SK-N-SH treated with all-trans-retinoic acid at 6 μM for 48 hours (cell line): Measurements from ENCODE around the gene MTAP.

ENCODE experiments used
- ATAC-seq: fragments of 200-7000 bp; cut with Tn5 transposase; 3 replicates; pipeline ENCODE4 v1.9.1; 2020; ENCODE audit warnings: mild to moderate bottlenecking, moderate library complexity
- ARNTL ChIP-seq: fragments of 450-650 bp; formaldehyde crosslinking; IDR thresholded peaks from 2 replicates; pipeline ENCODE4 v1.5.0; 2020; ENCODE audit warnings: low read depth, mild to moderate bottlenecking, moderate library complexity, borderline replicate concordance
- BACH2 ChIP-seq: fragments of 250-450 bp; sonication (Bioruptor Pico); IDR thresholded peaks from 2 replicates; pipeline ENCODE4 v1.9.0; 2021; ENCODE audit warnings: mild to moderate bottlenecking, borderline replicate concordance
- CSDC2 ChIP-seq: fragments of 250-450 bp; sonication (Bioruptor Pico); IDR thresholded peaks from 2 replicates; pipeline ENCODE4 v1.5.0; 2020; ENCODE audit warnings: mild to moderate bottlenecking, moderate library complexity
- ESRRG ChIP-seq: fragments of 250-450 bp; sonication (Bioruptor Pico); IDR thresholded peaks from 2 replicates; pipeline ENCODE4 v1.6.1; 2021; ENCODE audit warnings: mild to moderate bottlenecking
- GLIS3 ChIP-seq: fragments of 250-450 bp; sonication (Bioruptor Pico); IDR thresholded peaks from 2 replicates; pipeline ENCODE4 v1.5.0; 2020; ENCODE audit warnings: mild to moderate bottlenecking, moderate library complexity
- ISL1 ChIP-seq: fragments of 250-450 bp; sonication (Bioruptor Pico); IDR thresholded peaks from 2 replicates; pipeline ENCODE4 v2.1.2; 2022; ENCODE audit warnings: mild to moderate bottlenecking, moderate library complexity
- OSR1 ChIP-seq: fragments of 250-450 bp; sonication (Bioruptor Pico); IDR thresholded peaks from 2 replicates; pipeline ENCODE4 v1.8.0; 2022; ENCODE audit warnings: moderate library complexity, mild to moderate bottlenecking, inconsistent platforms
- PPARA ChIP-seq: fragments of 250-450 bp; sonication (Bioruptor Pico); IDR thresholded peaks from 2 replicates; pipeline ENCODE4 v1.5.0; 2020; ENCODE audit warnings: mild to moderate bottlenecking, borderline replicate concordance
- RARB ChIP-seq: fragments of 250-450 bp; sonication (Bioruptor Pico); IDR thresholded peaks from 2 replicates; pipeline ENCODE4 v1.8.0; 2021; ENCODE audit warnings: mild to moderate bottlenecking, moderate library complexity
- SNAI2 ChIP-seq: fragments of 250-450 bp; sonication (Bioruptor Pico); IDR thresholded peaks from 2 replicates; pipeline ENCODE4 v1.5.0; 2020; ENCODE audit warnings: mild to moderate bottlenecking, moderate library complexity
- TCF4 ChIP-seq: fragments of 250-450 bp; sonication (Bioruptor Pico); IDR thresholded peaks from 2 replicates; pipeline ENCODE4 v1.8.0; 2021; ENCODE audit warnings: mild to moderate bottlenecking, moderate library complexity, borderline replicate concordance
- TOX ChIP-seq: fragments of 250-450 bp; sonication (Bioruptor Pico); IDR thresholded peaks from 2 replicates; pipeline ENCODE4 v1.8.0; 2021; ENCODE audit warnings: mild to moderate bottlenecking, moderate library complexity, borderline replicate concordance
- ZC3H10 ChIP-seq: fragments of 250-450 bp; sonication (Bioruptor Pico); IDR thresholded peaks from 2 replicates; pipeline ENCODE4 v1.5.1; 2021; ENCODE audit warnings: mild to moderate bottlenecking, moderate library complexity
- ZFP3 ChIP-seq: fragments of 250-450 bp; sonication (Bioruptor Pico); IDR thresholded peaks from 2 replicates; pipeline ENCODE4 v1.5.0; 2020; ENCODE audit warnings: mild to moderate bottlenecking, moderate library complexity
- ZFP30 ChIP-seq: fragments of 450-650 bp; formaldehyde crosslinking; IDR thresholded peaks from 2 replicates; pipeline ENCODE4 v1.5.0; 2022; ENCODE audit warnings: mild to moderate bottlenecking, moderate library complexity
- ZNF565 ChIP-seq: fragments of 450-650 bp; formaldehyde crosslinking; conservative IDR thresholded peaks from 2 replicates; pipeline ENCODE4 v1.5.0; 2020; ENCODE audit warnings: low read depth, mild to moderate bottlenecking, moderate library complexity
- ZNF70 ChIP-seq: fragments of 450-650 bp; formaldehyde crosslinking; IDR thresholded peaks from 2 replicates; pipeline ENCODE4 v1.5.0; 2020; ENCODE audit warnings: mild to moderate bottlenecking, moderate library complexity
- ZNF8 ChIP-seq: fragments of 450-650 bp; formaldehyde crosslinking; IDR thresholded peaks from 2 replicates; pipeline ENCODE4 v1.5.0; 2020; ENCODE audit warnings: mild to moderate bottlenecking, moderate library complexity
- TF ChIP-seq, protein P1 (sequence below): fragments of 250-450 bp; sonication (Bioruptor Pico); IDR thresholded peaks from 2 replicates; pipeline ENCODE4 v1.8.0; 2020; ENCODE audit warnings: mild to moderate bottlenecking, moderate library complexity, borderline replicate concordance
- TF ChIP-seq, protein P2 (sequence below): fragments of 250-450 bp; sonication (Bioruptor Pico); IDR thresholded peaks from 2 replicates; pipeline ENCODE4 v1.5.1; 2020; ENCODE audit warnings: low read depth, mild to moderate bottlenecking, moderate library complexity
- TF ChIP-seq, protein P3 (sequence below): fragments of 250-450 bp; sonication (Bioruptor Pico); IDR thresholded peaks from 2 replicates; pipeline ENCODE4 v1.5.1; 2021; ENCODE audit warnings: mild to moderate bottlenecking, moderate library complexity
- TF ChIP-seq, protein P4 (sequence below): fragments of 250-450 bp; sonication (Bioruptor Pico); IDR thresholded peaks from 2 replicates; pipeline ENCODE4 v1.8.0; 2021; ENCODE audit warnings: low read depth, mild to moderate bottlenecking, moderate library complexity, borderline replicate concordance

MTAP gene

DNA sequence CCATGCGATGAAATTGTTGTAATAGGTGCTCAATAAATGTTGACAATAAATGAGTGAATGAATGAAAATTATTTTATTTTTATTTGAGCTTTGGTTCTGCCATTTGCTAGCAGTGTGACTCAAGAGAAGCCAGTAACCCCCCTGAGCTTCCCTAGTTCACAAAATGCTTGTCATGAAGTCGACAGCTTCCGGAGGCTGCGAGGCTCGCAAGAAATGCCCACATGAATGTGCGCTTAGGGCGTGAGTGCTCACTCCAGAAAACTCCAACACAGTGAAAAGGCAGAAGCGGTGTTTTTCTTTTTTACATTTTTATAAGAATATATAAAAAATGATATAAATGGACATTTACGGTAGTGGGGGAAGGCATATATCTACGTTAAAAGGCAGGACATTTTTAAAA is 165.3 kb downstream of the MTAP start:
- ATAC-seq = no peak
- TF ChIP-seq SNAI2 (CRISPR knock-in tag) = no peak
- TF ChIP-seq GLIS3 (CRISPR knock-in tag) = no peak
- TF ChIP-seq TOX (CRISPR knock-in tag) = no peak
- TF ChIP-seq ZNF565 (CRISPR knock-in tag) = no peak
- no peak for TF ChIP-seq CSDC2 (CRISPR knock-in tag)
- TF ChIP-seq ZNF8 (CRISPR knock-in tag) = no peak
- TF ChIP-seq, protein P1, sequence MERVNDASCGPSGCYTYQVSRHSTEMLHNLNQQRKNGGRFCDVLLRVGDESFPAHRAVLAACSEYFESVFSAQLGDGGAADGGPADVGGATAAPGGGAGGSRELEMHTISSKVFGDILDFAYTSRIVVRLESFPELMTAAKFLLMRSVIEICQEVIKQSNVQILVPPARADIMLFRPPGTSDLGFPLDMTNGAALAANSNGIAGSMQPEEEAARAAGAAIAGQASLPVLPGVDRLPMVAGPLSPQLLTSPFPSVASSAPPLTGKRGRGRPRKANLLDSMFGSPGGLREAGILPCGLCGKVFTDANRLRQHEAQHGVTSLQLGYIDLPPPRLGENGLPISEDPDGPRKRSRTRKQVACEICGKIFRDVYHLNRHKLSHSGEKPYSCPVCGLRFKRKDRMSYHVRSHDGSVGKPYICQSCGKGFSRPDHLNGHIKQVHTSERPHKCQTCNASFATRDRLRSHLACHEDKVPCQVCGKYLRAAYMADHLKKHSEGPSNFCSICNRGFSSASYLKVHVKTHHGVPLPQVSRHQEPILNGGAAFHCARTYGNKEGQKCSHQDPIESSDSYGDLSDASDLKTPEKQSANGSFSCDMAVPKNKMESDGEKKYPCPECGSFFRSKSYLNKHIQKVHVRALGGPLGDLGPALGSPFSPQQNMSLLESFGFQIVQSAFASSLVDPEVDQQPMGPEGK (CRISPR knock-in tag) = no peak
- TF ChIP-seq TCF4 (CRISPR knock-in tag) = no peak
- TF ChIP-seq BACH2 (CRISPR knock-in tag) = no peak
- no peak for TF ChIP-seq ZNF70 (CRISPR knock-in tag)
- no peak for TF ChIP-seq ZFP30
- no peak for TF ChIP-seq PPARA (CRISPR knock-in tag)
- no peak for TF ChIP-seq RARB
- TF ChIP-seq ARNTL = no peak
- TF ChIP-seq, protein P2, sequence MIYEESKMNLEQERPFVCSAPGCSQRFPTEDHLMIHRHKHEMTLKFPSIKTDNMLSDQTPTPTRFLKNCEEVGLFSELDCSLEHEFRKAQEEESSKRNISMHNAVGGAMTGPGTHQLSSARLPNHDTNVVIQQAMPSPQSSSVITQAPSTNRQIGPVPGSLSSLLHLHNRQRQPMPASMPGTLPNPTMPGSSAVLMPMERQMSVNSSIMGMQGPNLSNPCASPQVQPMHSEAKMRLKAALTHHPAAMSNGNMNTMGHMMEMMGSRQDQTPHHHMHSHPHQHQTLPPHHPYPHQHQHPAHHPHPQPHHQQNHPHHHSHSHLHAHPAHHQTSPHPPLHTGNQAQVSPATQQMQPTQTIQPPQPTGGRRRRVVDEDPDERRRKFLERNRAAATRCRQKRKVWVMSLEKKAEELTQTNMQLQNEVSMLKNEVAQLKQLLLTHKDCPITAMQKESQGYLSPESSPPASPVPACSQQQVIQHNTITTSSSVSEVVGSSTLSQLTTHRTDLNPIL (CRISPR knock-in tag) = no peak
- TF ChIP-seq ESRRG (CRISPR knock-in tag) = no peak
- TF ChIP-seq, protein P3, sequence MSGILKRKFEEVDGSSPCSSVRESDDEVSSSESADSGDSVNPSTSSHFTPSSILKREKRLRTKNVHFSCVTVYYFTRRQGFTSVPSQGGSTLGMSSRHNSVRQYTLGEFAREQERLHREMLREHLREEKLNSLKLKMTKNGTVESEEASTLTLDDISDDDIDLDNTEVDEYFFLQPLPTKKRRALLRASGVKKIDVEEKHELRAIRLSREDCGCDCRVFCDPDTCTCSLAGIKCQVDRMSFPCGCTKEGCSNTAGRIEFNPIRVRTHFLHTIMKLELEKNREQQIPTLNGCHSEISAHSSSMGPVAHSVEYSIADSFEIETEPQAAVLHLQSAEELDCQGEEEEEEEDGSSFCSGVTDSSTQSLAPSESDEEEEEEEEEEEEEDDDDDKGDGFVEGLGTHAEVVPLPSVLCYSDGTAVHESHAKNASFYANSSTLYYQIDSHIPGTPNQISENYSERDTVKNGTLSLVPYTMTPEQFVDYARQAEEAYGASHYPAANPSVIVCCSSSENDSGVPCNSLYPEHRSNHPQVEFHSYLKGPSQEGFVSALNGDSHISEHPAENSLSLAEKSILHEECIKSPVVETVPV (CRISPR knock-in tag) = no peak

DNA sequence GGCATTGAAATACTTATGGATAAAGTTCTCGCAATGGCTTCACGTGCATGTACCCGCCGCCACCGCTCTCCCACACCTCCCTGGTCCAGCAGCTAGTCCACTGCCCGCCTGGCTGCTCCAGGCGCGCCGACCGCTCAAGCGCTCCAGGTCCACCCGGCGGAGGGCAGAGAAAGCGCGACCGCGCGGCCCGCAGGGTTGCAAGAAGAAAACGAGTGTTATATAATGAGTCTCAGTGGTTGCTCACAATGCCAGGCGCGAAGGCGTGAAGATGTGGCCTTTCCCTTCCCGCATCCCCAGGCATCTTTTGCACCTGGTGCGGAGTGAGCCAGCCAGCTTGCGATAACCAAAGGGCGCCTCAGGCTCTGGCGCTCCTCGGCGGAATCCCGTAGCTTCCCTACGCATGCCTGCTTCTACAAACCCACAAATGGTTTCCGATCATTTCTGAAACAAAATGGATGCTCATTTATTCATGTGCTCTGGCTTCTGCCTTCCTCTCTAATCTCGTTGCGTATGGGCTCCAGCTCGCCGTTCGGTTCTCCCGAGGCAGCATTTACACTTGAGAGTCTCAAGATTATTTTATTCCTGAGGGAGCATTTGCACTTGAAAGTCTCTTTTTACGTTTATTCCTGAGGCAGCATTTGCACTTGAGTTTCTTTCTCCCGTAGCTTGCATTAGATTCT is 166.0 kb downstream of the MTAP start:
- peak; percentile 59 for ATAC-seq
- TF ChIP-seq TCF4 (CRISPR knock-in tag) (no peak), ESRRG (CRISPR knock-in tag) (no peak), ZC3H10 (CRISPR knock-in tag) (no peak), BACH2 (CRISPR knock-in tag) (no peak), ZNF565 (CRISPR knock-in tag) (no peak), CSDC2 (CRISPR knock-in tag) (no peak), OSR1 (CRISPR knock-in tag) (no peak)

DNA sequence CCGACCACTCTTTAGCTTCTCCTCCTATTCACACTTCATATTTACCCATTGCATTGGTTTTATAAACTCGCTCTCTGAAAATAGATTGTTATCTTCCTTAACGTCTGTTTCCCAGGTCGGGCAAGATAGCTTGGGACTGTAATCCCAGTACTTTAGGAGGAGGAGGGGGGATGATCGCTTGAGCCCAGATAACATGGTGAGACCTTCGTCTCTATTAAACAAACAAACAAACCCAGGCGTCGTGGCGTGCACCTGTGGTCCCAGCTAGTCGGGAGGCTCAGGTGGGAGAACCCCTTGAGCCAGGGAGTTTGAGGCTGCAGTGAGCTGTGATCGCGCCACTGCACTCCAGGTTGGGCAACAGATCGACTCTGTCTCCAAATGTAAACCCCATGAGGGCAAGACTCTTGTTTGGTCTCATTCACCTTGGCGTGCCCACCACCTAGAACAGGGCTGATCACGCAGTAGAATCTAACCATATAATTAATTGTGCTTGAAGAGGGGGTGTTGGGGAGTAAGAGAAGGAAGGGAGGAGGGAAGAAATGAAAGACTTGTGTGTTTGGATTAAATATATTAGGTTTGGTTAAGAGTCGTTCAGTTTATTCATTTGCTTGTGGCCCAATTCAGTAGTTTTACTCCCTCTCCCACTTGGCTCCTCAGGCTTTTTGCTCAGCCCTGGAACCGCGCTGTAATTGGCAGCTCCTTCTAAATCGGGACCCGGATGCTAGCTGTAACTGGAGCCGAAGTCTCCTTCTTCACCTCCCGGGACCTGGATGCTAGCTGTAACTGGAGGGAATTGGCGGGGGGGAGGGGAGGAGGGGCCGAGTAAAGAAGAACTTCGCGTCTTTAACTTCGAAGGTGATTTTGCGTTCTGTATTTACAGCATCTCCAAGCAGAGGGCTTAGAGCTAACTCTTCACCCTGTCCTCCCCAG is 166.8 kb downstream of the MTAP start:
- ATAC-seq = no peak
- TF ChIP-seq ZNF8 (CRISPR knock-in tag) = no peak
- TF ChIP-seq SNAI2 (CRISPR knock-in tag) = no peak
- TF ChIP-seq ZC3H10 (CRISPR knock-in tag) = no peak
- TF ChIP-seq ZFP3 = no peak
- TF ChIP-seq CSDC2 (CRISPR knock-in tag) = no peak
- no peak for TF ChIP-seq ZNF70 (CRISPR knock-in tag)
- TF ChIP-seq ZNF565 (CRISPR knock-in tag) = no peak
- TF ChIP-seq PPARA (CRISPR knock-in tag) = no peak
- no peak for TF ChIP-seq RARB
- no peak for TF ChIP-seq ESRRG (CRISPR knock-in tag)
- no peak for TF ChIP-seq TCF4 (CRISPR knock-in tag)
- TF ChIP-seq, protein P3 (CRISPR knock-in tag) = no peak
- TF ChIP-seq, protein P4, sequence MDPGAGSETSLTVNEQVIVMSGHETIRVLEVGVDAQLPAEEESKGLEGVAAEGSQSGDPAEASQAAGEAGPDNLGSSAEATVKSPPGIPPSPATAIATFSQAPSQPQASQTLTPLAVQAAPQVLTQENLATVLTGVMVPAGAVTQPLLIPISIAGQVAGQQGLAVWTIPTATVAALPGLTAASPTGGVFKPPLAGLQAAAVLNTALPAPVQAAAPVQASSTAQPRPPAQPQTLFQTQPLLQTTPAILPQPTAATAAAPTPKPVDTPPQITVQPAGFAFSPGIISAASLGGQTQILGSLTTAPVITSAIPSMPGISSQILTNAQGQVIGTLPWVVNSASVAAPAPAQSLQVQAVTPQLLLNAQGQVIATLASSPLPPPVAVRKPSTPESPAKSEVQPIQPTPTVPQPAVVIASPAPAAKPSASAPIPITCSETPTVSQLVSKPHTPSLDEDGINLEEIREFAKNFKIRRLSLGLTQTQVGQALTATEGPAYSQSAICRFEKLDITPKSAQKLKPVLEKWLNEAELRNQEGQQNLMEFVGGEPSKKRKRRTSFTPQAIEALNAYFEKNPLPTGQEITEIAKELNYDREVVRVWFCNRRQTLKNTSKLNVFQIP (CRISPR knock-in tag) = no peak
- no peak for TF ChIP-seq OSR1 (CRISPR knock-in tag)
- TF ChIP-seq BACH2 (CRISPR knock-in tag) = no peak
- TF ChIP-seq, protein P1 (CRISPR knock-in tag) = no peak
- TF ChIP-seq, protein P2 (CRISPR knock-in tag) = no peak
- no peak for TF ChIP-seq ISL1 (CRISPR knock-in tag)
